ENCODE measurements around the gene CKAP5. TPM values are rescaled to one million over a fixed set of nuclear protein-coding genes. Genes with fewer than 3 reads are reported as not detected.

CKAP5 gene
- total and polyA plus RNA-seq, 12 donors, result 9.6 to 114 (median 80.1) TPM

- H3K4me3 ChIP-seq, result no peak overlapping the region
- peaks cover 0 to 21% (median 2%) of the 10 kb centered on the region in 9 donors for H3K4me1 ChIP-seq
- TF ChIP-seq CTCF (IDR thresholded peaks at IDR 0.05), result no peak
- ATAC-seq (no peak), DNase-seq (no peak)
- intact Hi-C loops (cut with DNase I), result loop anchor here in 3 of 10 donors (5.0 to 10.0 kb wide), 2 partner anchors 259 to 462 kb away; partner anchors contain the start of gene MYBPC3 (in 2 of the 3)
- no peak overlapping the region for H3K27ac ChIP-seq
- H3K27me3 ChIP-seq, result no peaks in the 10 kb centered on the region
- 91 to 94% methylated on average over 9 of the region's 9 CpGs for WGBS, 2 donors
- H3K36me3 ChIP-seq, result peaks cover 0 to 42% (median 0%) of the 10 kb centered on the region in 9 donors
- H3K9me3 ChIP-seq, result no peaks in the 10 kb centered on the region
Observed at GRCh38 chr11:46892838-46893237, 46.8 kb upstream of the CKAP5 start.

- intact Hi-C loops (cut with DNase I), result loop anchor here in 3 of 10 donors (5.0 to 10.0 kb wide), 2 partner anchors 260 to 463 kb away; partner anchors contain the start of gene MYBPC3 (in 2 of the 3)
- no peak for TF ChIP-seq CTCF (IDR thresholded peaks at IDR 0.05)
- ATAC-seq, result no peak
- H3K27ac ChIP-seq, result no peak overlapping the region
- H3K4me1 ChIP-seq, result peaks cover 0 to 20% (median 2%) of the 10 kb centered on the region in 9 donors
- no peak for DNase-seq
- WGBS, 2 donors, result 91 to 96% methylated on average over 2 of the region's 2 CpGs
- H3K27me3 ChIP-seq, result no peaks in the 10 kb centered on the region
- no peak overlapping the region for H3K4me3 ChIP-seq
- H3K9me3 ChIP-seq, result no peaks in the 10 kb centered on the region
- peaks cover 0 to 43% (median 0%) of the 10 kb centered on the region in 9 donors for H3K36me3 ChIP-seq
Observed at GRCh38 chr11:46892109-46892508, 46.0 kb upstream of the CKAP5 start.

GRCh38 chr11:46890665-46891064 lies 44.6 kb upstream of the CKAP5 start:
- WGBS, 2 donors, result 95% methylated on average over 2 of the region's 2 CpGs
- ATAC-seq, result no peak
- TF ChIP-seq CTCF (IDR thresholded peaks at IDR 0.05), result no peak
- intact Hi-C loops (cut with DNase I), result loop anchor here in 4 of 10 donors (2.0 to 10.0 kb wide), 3 partner anchors 262 to 464 kb away; partner anchors contain the start of gene MYBPC3 (in 2 of the 4)
- Histone ChIP-seq H3K36me3 (peaks cover 0 to 58% (median 4%) of the 10 kb centered on the region in 9 donors), H3K4me1 (peaks cover 0 to 6% (median 0%) of the 10 kb centered on the region in 9 donors), H3K4me3 (no peak overlapping the region), H3K27ac (no peak overlapping the region), H3K9me3 (no peaks in the 10 kb centered on the region), H3K27me3 (no peaks in the 10 kb centered on the region)
- DNase-seq, result no peak

- intact Hi-C loops (cut with DNase I), result loop anchor here in 8 of 10 donors (1.0 to 10.0 kb wide), 7 partner anchors 262 to 735 kb away; partner anchors contain the start of gene MYBPC3 (in 4 of the 8)
- ATAC-seq, result peak; percentile 46 to 86 (median 77)
- no peaks in the 10 kb centered on the region for H3K9me3 ChIP-seq
- H3K27ac ChIP-seq, result no peak overlapping the region
- no peaks in the 10 kb centered on the region for H3K27me3 ChIP-seq
- H3K4me3 ChIP-seq, result no peak overlapping the region
- peak; percentile 65 to 90 (median 84) for TF ChIP-seq CTCF (IDR thresholded peaks at IDR 0.05)
- no peaks in the 10 kb centered on the region for H3K4me1 ChIP-seq
- peaks cover 0 to 56% (median 4%) of the 10 kb centered on the region in 9 donors for H3K36me3 ChIP-seq
- WGBS, 2 donors, result 65 to 68% methylated on average over 23 of the region's 23 CpGs
- peak in 1 of 2 donors; percentile 76 for DNase-seq
Observed at GRCh38 chr11:46889689-46890475, 43.8 kb upstream of the CKAP5 start.
